Right lung (tissue), 5 donors: ENCODE results near the gene CUX1. TPM values are rescaled to one million over a fixed set of nuclear protein-coding genes. Genes with fewer than 3 reads are reported as not detected.

Source experiments
- DNase-seq, 2 donors: peaks; one replicate each; pipeline ENCODE4 v3.0.0-alpha.2; 2013
- polyA plus RNA-seq, 5 donors: library from polyadenylated mRNA; unstranded; fragments of 120-200 nt; gene quantifications; one replicate each; pipeline versions ENCODE4 v1.2.1 to v1.2.3, GENCODE V29; 2013; ENCODE audit warnings: inconsistent platforms in 1 of 5, low replicate concordance in 1 of 5; ENCODE audit not compliant: insufficient read length in 5 of 5, insufficient read depth in 1 of 5

CUX1 gene
- polyA plus RNA-seq, 5 donors = 80.2 to 101 (median 89.3) TPM

- DNase-seq = no peak
Measured at GRCh38 chr7:101936223-101936610, 118.8 kb downstream of the CUX1 start.

GRCh38 chr7:101936611-101937231 lies 119.3 kb downstream of the CUX1 start:
- no peak for DNase-seq

- DNase-seq = no peak
Measured at GRCh38 chr7:101937717-101938514, 120.5 kb downstream of the CUX1 start.

- no peak for DNase-seq
Measured at GRCh38 chr7:101939136-101939695, 121.8 kb downstream of the CUX1 start.

GRCh38 chr7:101940151-101940550 lies 122.7 kb downstream of the CUX1 start:
- DNase-seq = no peak

- no peak for DNase-seq
Measured at GRCh38 chr7:101940830-101941229, 123.4 kb downstream of the CUX1 start.

- DNase-seq = no peak
Measured at GRCh38 chr7:101941481-101942383, 124.3 kb downstream of the CUX1 start.

- DNase-seq = no peak
Measured at GRCh38 chr7:101942603-101943210, 125.3 kb downstream of the CUX1 start.

GRCh38 chr7:101943306-101943705 lies 125.9 kb downstream of the CUX1 start:
- DNase-seq = no peak

GRCh38 chr7:101943889-101944600 lies 126.6 kb downstream of the CUX1 start:
- DNase-seq = no peak

- no peak for DNase-seq
Measured at GRCh38 chr7:101944611-101945010, 127.2 kb downstream of the CUX1 start.

- DNase-seq = no peak
Measured at GRCh38 chr7:101945034-101945758, 127.8 kb downstream of the CUX1 start.

- peak in 1 of 2 donors; percentile 51 for DNase-seq
Measured at GRCh38 chr7:101947899-101948298, 130.5 kb downstream of the CUX1 start.

GRCh38 chr7:101948650-101949049 lies 131.2 kb downstream of the CUX1 start:
- DNase-seq = no peak

GRCh38 chr7:101950450-101951119 lies 133.2 kb downstream of the CUX1 start:
- DNase-seq = peak in 1 of 2 donors; percentile 52

GRCh38 chr7:101951757-101952156 lies 134.3 kb downstream of the CUX1 start:
- DNase-seq = no peak

GRCh38 chr7:101952355-101953247 lies 135.2 kb downstream of the CUX1 start:
- no peak for DNase-seq

GRCh38 chr7:101953248-101953819 lies 135.9 kb downstream of the CUX1 start:
- DNase-seq = no peak
